OCI-LY1 (cell line): ENCODE results near the gene ZNF462.

ENCODE experiments used
- H2AFZ ChIP-seq: fragments of 200-600 bp; sonication (generic), shearing (Covaris generic); 2 replicates; pipeline ENCODE4 v1.6.0; 2014; ENCODE audit warnings: antibody characterized with exemption, mild to moderate bottlenecking, low read length
- H3F3A ChIP-seq: fragments of 200-600 bp; sonication (generic), shearing (Covaris generic); 2 replicates; pipeline ENCODE4 v1.6.0; 2014; ENCODE audit warnings: mild to moderate bottlenecking, antibody characterized with exemption, low read length, moderate library complexity; ENCODE audit not compliant: insufficient read depth
- H3K27ac ChIP-seq: fragments of 200-600 bp; sonication (generic); 2 replicates; pipeline ENCODE4 v1.5.1; 2014; ENCODE audit warnings: low read length, mixed run types, mild to moderate bottlenecking, low read depth; ENCODE audit not compliant: poor library complexity, severe bottlenecking
- H3K27me3 ChIP-seq: fragments of 200-600 bp; sonication (generic); 2 replicates; pipeline ENCODE4 v1.6.0; 2014; ENCODE audit warnings: antibody characterized with exemption, mild to moderate bottlenecking, low read length, moderate library complexity; ENCODE audit not compliant: insufficient read depth
- H3K36me3 ChIP-seq: fragments of 200-600 bp; sonication (generic); 2 replicates; pipeline ENCODE4 v1.6.1; 2014; ENCODE audit warnings: mild to moderate bottlenecking, antibody characterized with exemption, low read length, moderate library complexity, mixed read lengths; ENCODE audit not compliant: insufficient read depth
- H3K4me1 ChIP-seq: fragments of 200-600 bp; sonication (generic); 2 replicates; pipeline ENCODE4 v1.5.1; 2014; ENCODE audit warnings: mild to moderate bottlenecking, low read length, moderate library complexity; ENCODE audit not compliant: insufficient read depth, severe bottlenecking
- H3K4me2 ChIP-seq: fragments of 200-600 bp; sonication (generic), shearing (Covaris generic); 2 replicates; pipeline ENCODE4 v1.6.1; 2014; ENCODE audit warnings: low read length
- H3K4me3 ChIP-seq: fragments of 200-600 bp; sonication (generic); 2 replicates; pipeline ENCODE4 v1.5.1; 2014; ENCODE audit warnings: low read length, low read depth, mild to moderate bottlenecking, mixed read lengths; ENCODE audit not compliant: poor library complexity, severe bottlenecking
- H3K79me2 ChIP-seq: fragments of 200-600 bp; shearing (Covaris generic); 2 replicates; pipeline ENCODE4 v1.6.1; 2016; ENCODE audit warnings: mixed run types, low read length, mixed read lengths; ENCODE audit not compliant: insufficient read depth
- H3K9ac ChIP-seq: fragments of 200-600 bp; sonication (generic), shearing (Covaris generic); 2 replicates; pipeline ENCODE4 v1.6.1; 2014; ENCODE audit warnings: mild to moderate bottlenecking, low read length, mixed read lengths
- H3K9me2 ChIP-seq: fragments of 200-600 bp; sonication (generic), shearing (Covaris generic); 2 replicates; pipeline ENCODE4 v1.6.1; 2014; ENCODE audit warnings: low read depth, mild to moderate bottlenecking, low read length, mixed read lengths
- H3K9me3 ChIP-seq: fragments of 200-600 bp; shearing (Covaris generic); 2 replicates; pipeline ENCODE4 v1.6.1; 2014; ENCODE audit warnings: low read length, mixed read lengths
- H4K20me1 ChIP-seq: fragments of 200-600 bp; sonication (generic), shearing (Covaris generic); 2 replicates; pipeline ENCODE4 v1.6.0; 2016; ENCODE audit warnings: mild to moderate bottlenecking, low read length; ENCODE audit not compliant: insufficient read depth
- CTCF ChIP-seq: fragments of 200-600 bp; sonication (generic), shearing (Covaris generic); IDR thresholded peaks from 2 replicates; pipeline ENCODE4 v1.5.1; 2017; ENCODE audit warnings: mild to moderate bottlenecking, antibody characterized with exemption, low read length, moderate library complexity, mixed read lengths
- EZH2 ChIP-seq: fragments of 200-600 bp; sonication (generic), shearing (Covaris generic); IDR thresholded peaks from 2 replicates; pipeline ENCODE4 v1.8.0; 2017; ENCODE audit warnings: borderline replicate concordance, mixed run types, mild to moderate bottlenecking, antibody characterized with exemption, low read length, moderate library complexity, mixed read lengths

The ZNF462 gene

GRCh38 chr9:106992186-106992585, 129.2 kb downstream of the ZNF462 start:
- H3K36me3 ChIP-seq, result no peaks in the 10 kb centered on the region
- H3K79me2 ChIP-seq, result no peaks in the 10 kb centered on the region
- H3K4me3 ChIP-seq, result no peak overlapping the region
- H3K9ac ChIP-seq, result no peak overlapping the region
- H3K9me3 ChIP-seq, result no peaks in the 10 kb centered on the region
- H3K4me1 ChIP-seq, result no peaks in the 10 kb centered on the region
- H3K9me2 ChIP-seq, result no peaks in the 10 kb centered on the region
- H3K27me3 ChIP-seq, result no peaks in the 10 kb centered on the region
- no peaks in the 10 kb centered on the region for H3F3A ChIP-seq
- H3K4me2 ChIP-seq, result no peak overlapping the region
- no peak overlapping the region for H3K27ac ChIP-seq
- no peaks in the 10 kb centered on the region for H4K20me1 ChIP-seq
- TF ChIP-seq EZH2 (no peak), CTCF (no peak)
- no peak overlapping the region for H2AFZ ChIP-seq

- H2AFZ ChIP-seq, result no peak overlapping the region
- H4K20me1 ChIP-seq, result no peaks in the 10 kb centered on the region
- no peak overlapping the region for H3K9ac ChIP-seq
- no peaks in the 10 kb centered on the region for H3K36me3 ChIP-seq
- TF ChIP-seq CTCF, result no peak
- no peak for TF ChIP-seq EZH2
- no peaks in the 10 kb centered on the region for H3F3A ChIP-seq
- H3K4me2 ChIP-seq, result no peak overlapping the region
- H3K79me2 ChIP-seq, result no peaks in the 10 kb centered on the region
- no peaks in the 10 kb centered on the region for H3K4me1 ChIP-seq
- no peaks in the 10 kb centered on the region for H3K9me3 ChIP-seq
- H3K27ac ChIP-seq, result no peak overlapping the region
- no peaks in the 10 kb centered on the region for H3K27me3 ChIP-seq
- no peak overlapping the region for H3K4me3 ChIP-seq
- H3K9me2 ChIP-seq, result no peaks in the 10 kb centered on the region
Observed at GRCh38 chr9:106993603-106994002, 130.6 kb downstream of the ZNF462 start.

- Histone ChIP-seq H3K4me3 (no peak overlapping the region), H3K9me3 (no peaks in the 10 kb centered on the region), H3K27ac (no peak overlapping the region), H4K20me1 (no peaks in the 10 kb centered on the region), H3K4me2 (no peak overlapping the region), H3K9ac (no peak overlapping the region), H3K9me2 (no peaks in the 10 kb centered on the region), H3F3A (no peaks in the 10 kb centered on the region), H3K79me2 (no peaks in the 10 kb centered on the region), H2AFZ (no peak overlapping the region), H3K36me3 (no peaks in the 10 kb centered on the region), H3K27me3 (no peaks in the 10 kb centered on the region), H3K4me1 (no peaks in the 10 kb centered on the region)
- no peak for TF ChIP-seq EZH2
- no peak for TF ChIP-seq CTCF
Observed at GRCh38 chr9:106994463-106994862, 131.5 kb downstream of the ZNF462 start.
